HCT116 (cell line): ENCODE data around the gene NHSL2. TPM values are rescaled to one million over a fixed set of nuclear protein-coding genes. Genes with fewer than 3 reads are reported as not detected.

Experiments
- ATAC-seq: fragments of 200-7000 bp; cut with Tn5 transposase; 2 replicates; pipeline ENCODE4 v1.9.1; 2020; ENCODE audit warnings: mild to moderate bottlenecking, moderate library complexity
- BruUV-seq: library from RNA; stranded (reverse); fragments of 400-500 nt; replicated peaks from 2 replicates; lab custom pipeline; 2021; lab: Mats Ljungman, UMichigan
- CTCF ChIA-PET: fragments of 300-600 bp; sonication (Branson Sonifier 250); formaldehyde crosslinking; loops from one replicate; lab custom pipeline; 2021; ENCODE audit warnings: antibody characterized with exemption; lab: Charles Lee
- POLR2A ChIA-PET: fragments of 300-600, 350-600 bp; sonication (Branson Sonifier 250); formaldehyde crosslinking; loops from one replicate; lab custom pipeline; 2021; ENCODE audit warnings: antibody characterized with exemption; lab: Charles Lee
- RAD21 ChIA-PET, 2 experiments: fragments of 300-600 bp; sonication (Branson Sonifier 250); formaldehyde crosslinking; loops; one replicate each; lab custom pipeline; 2023; ENCODE audit warnings: low total read pairs in 2 of 2; ENCODE audit not compliant: uncharacterized antibody in 2 of 2, unreplicated experiment in 2 of 2, low non-redundant PET in 1 of 2; lab: Charles Lee
- DNase-seq: peaks from one replicate; pipeline ENCODE4 v3.0.0-alpha.2; 2010; ENCODE audit warnings: low read depth, low spot score
- H2AFZ ChIP-seq: fragments of 200-600 bp; shearing (Covaris generic), sonication (generic); 2 replicates; pipeline ENCODE4 v1.6.1; 2017; ENCODE audit warnings: low read depth, mixed run types, mixed read lengths, antibody characterized with exemption, low read length; ENCODE audit not compliant: poor library complexity, severe bottlenecking
- H3K27ac ChIP-seq: 2 replicates; pipeline ENCODE4 v1.5.1; 2012; ENCODE audit warnings: low read depth, low read length
- H3K27me3 ChIP-seq: fragments of 200-600 bp; sonication (generic); 2 replicates; pipeline ENCODE4 v1.6.1; 2016; ENCODE audit warnings: mixed run types, low read length, mixed read lengths; ENCODE audit not compliant: insufficient read depth
- H3K36me3 ChIP-seq, 2 experiments: fragments of 200-500 bp in 1 of 2; fragments of 200-600 bp in 1 of 2; sonication (Bioruptor generic) in 1 of 2; sonication (generic) in 1 of 2; 2 replicates each; pipeline versions ENCODE4 v1.5.1 to v1.6.1; 2014 to 2016; ENCODE audit warnings: low read length in 2 of 2, inconsistent platforms in 1 of 2, mixed read lengths in 1 of 2, mixed run types in 1 of 2; ENCODE audit not compliant: insufficient read depth in 2 of 2, control insufficient read depth in 1 of 2
- H3K4me1 ChIP-seq, 2 experiments: fragments of 200-600 bp in 1 of 2; sonication (generic) in 1 of 2; 2 replicates each; pipeline versions ENCODE4 v1.5.1 to v1.6.1; 2012 to 2017; ENCODE audit warnings: low read length in 2 of 2, inconsistent platforms in 1 of 2, mild to moderate bottlenecking in 1 of 2, mixed read lengths in 1 of 2, mixed run types in 1 of 2, moderate library complexity in 1 of 2; ENCODE audit not compliant: insufficient read depth in 2 of 2, control insufficient read depth in 1 of 2
- H3K4me2 ChIP-seq: fragments of 200-600 bp; sonication (generic); 2 replicates; pipeline ENCODE4 v1.6.1; 2017; ENCODE audit warnings: mixed run types, low read length, mixed read lengths
- H3K4me3 ChIP-seq, 2 experiments: fragments of 200-600 bp in 1 of 2; sonication (generic) in 1 of 2; replicated peaks in 1 of 2; 2 replicates each; pipeline ENCODE4 v1.5.1; 2011 to 2016; ENCODE audit warnings: low read length in 2 of 2, control low read depth in 1 of 2, low read depth in 1 of 2, mild to moderate bottlenecking in 1 of 2, mixed read lengths in 1 of 2, mixed run types in 1 of 2
- H3K79me2 ChIP-seq: fragments of 200-600 bp; sonication (generic); 2 replicates; pipeline ENCODE4 v1.6.1; 2017; ENCODE audit warnings: mild to moderate bottlenecking, mixed run types, low read length, moderate library complexity, mixed read lengths; ENCODE audit not compliant: insufficient read depth
- H3K9ac ChIP-seq: fragments of 200-600 bp; sonication (generic); 2 replicates; pipeline ENCODE4 v1.6.1; 2016; ENCODE audit warnings: low read length, mixed read lengths
- H3K9me2 ChIP-seq: fragments of 200-600 bp; sonication (generic), shearing (Covaris generic); 2 replicates; pipeline ENCODE4 v1.6.1; 2017; ENCODE audit warnings: mixed run types, mild to moderate bottlenecking, moderate library complexity; ENCODE audit not compliant: insufficient read depth
- H3K9me3 ChIP-seq, 2 experiments: fragments of 200-500 bp in 1 of 2; fragments of 200-600 bp in 1 of 2; sonication (Bioruptor generic) in 1 of 2; sonication (generic) in 1 of 2; 2 replicates each; pipeline ENCODE4 v1.6.1; 2014 to 2017; ENCODE audit warnings: low read length in 2 of 2, mixed read lengths in 2 of 2, inconsistent platforms in 1 of 2, low read depth in 1 of 2, mild to moderate bottlenecking in 1 of 2, mixed run types in 1 of 2, moderate library complexity in 1 of 2; ENCODE audit not compliant: control insufficient read depth in 1 of 2, insufficient read depth in 1 of 2
- H4K20me1 ChIP-seq: fragments of 200-600 bp; sonication (generic), shearing (Covaris generic); 2 replicates; pipeline ENCODE4 v1.6.1; 2017; ENCODE audit warnings: mixed run types, mild to moderate bottlenecking, moderate library complexity; ENCODE audit not compliant: insufficient read depth
- CBX3 ChIP-seq: IDR thresholded peaks from 2 replicates; pipeline ENCODE4 v1.6.1; 2012; ENCODE audit warnings: low read depth
- CTCF ChIP-seq, 3 experiments: fragments of 200-600 bp in 1 of 3; sonication (generic) in 1 of 3; IDR thresholded peaks in 2 of 3; conservative IDR thresholded peaks in 1 of 3; 2 replicates each; pipeline ENCODE4 v1.5.1; 2012 to 2017; ENCODE audit warnings: low read depth in 2 of 3, low read length in 2 of 3, antibody characterized with exemption in 1 of 3, borderline replicate concordance in 1 of 3, control low read depth in 1 of 3, mild to moderate bottlenecking in 1 of 3, mixed read lengths in 1 of 3, mixed run types in 1 of 3, moderate library complexity in 1 of 3; ENCODE audit not compliant: insufficient read depth in 1 of 3
- EGR1 ChIP-seq: IDR thresholded peaks from 2 replicates; pipeline ENCODE4 v1.6.1; 2012; ENCODE audit warnings: low read depth
- ELF1 ChIP-seq: IDR thresholded peaks from 2 replicates; pipeline ENCODE4 v1.6.1; 2012; ENCODE audit warnings: low read depth, borderline replicate concordance
- FOSL1 ChIP-seq: IDR thresholded peaks from 2 replicates; pipeline ENCODE4 v1.6.1; 2012; ENCODE audit warnings: low read depth
- MAX ChIP-seq: IDR thresholded peaks from 2 replicates; pipeline ENCODE4 v1.6.1; 2012
- POLR2A ChIP-seq: IDR thresholded peaks from 2 replicates; pipeline ENCODE4 v1.7.0; 2011; ENCODE audit warnings: borderline replicate concordance; ENCODE audit not compliant: insufficient read depth, insufficient read length; ENCODE audit errors: extremely low read depth
- POLR2AphosphoS5 ChIP-seq: IDR thresholded peaks from 2 replicates; pipeline ENCODE4 v1.6.1; 2011; ENCODE audit warnings: mild to moderate bottlenecking, low read depth, low read length, moderate library complexity
- REST ChIP-seq: IDR thresholded peaks from 2 replicates; pipeline ENCODE4 v1.6.1; 2012; ENCODE audit warnings: low read depth
- SP1 ChIP-seq: IDR thresholded peaks from 2 replicates; pipeline ENCODE4 v1.6.1; 2012; ENCODE audit warnings: low read depth
- SRF ChIP-seq: IDR thresholded peaks from 2 replicates; pipeline ENCODE4 v1.6.1; 2012; ENCODE audit warnings: low read depth
- TCF7L2 ChIP-seq: IDR thresholded peaks from 2 replicates; pipeline ENCODE4 v1.7.0; 2011; ENCODE audit warnings: borderline replicate concordance, inconsistent platforms; ENCODE audit not compliant: insufficient read depth, insufficient read length; ENCODE audit errors: extremely low read depth
- ZNF274 ChIP-seq: fragments of 200-500 bp; sonication (Bioruptor generic); IDR thresholded peaks from 2 replicates; pipeline ENCODE4 v1.6.1; 2014; ENCODE audit warnings: mild to moderate bottlenecking, low read depth, low read length, inconsistent platforms
- intact Hi-C: fragments of 100-400 bp; cut with micrococcal nuclease; formaldehyde crosslinking; loops from 2 replicates; pipeline ENCODE4 v1.10.0; 2022
- total RNA-seq: library from RNA; stranded (reverse); gene quantifications from one replicate; pipeline ENCODE4 v1.2.1, GENCODE V29; 2021; ENCODE audit not compliant: unreplicated experiment

The NHSL2 gene
- total RNA-seq, 1 experiment from 2014 or later = 0.22 TPM

GRCh38 chrX:72041871-72042851 lies 131.5 kb downstream of the NHSL2 start:
- no TSS peak for BruUV-seq
- no peaks in the 10 kb centered on the region for H3K4me1 ChIP-seq
- intact Hi-C loops = no loop called here

More at GRCh38 chrX:72041871-72042851, 131.5 kb downstream of the NHSL2 start:
- Histone ChIP-seq H3K79me2 (no peaks in the 10 kb centered on the region), H3K36me3 (no peaks in the 10 kb centered on the region), H3K9me2 (no peaks in the 10 kb centered on the region), H3K4me2 (no peak overlapping the region), H3K9ac (no peak overlapping the region), H4K20me1 (no peaks in the 10 kb centered on the region), H2AFZ (no peak overlapping the region), H3K9me3 (no peaks in the 10 kb centered on the region), H3K27ac (no peak overlapping the region), H3K27me3 (no peaks in the 10 kb centered on the region), H3K4me3 (no peak overlapping the region)
- ChIA-PET RAD21 (no interaction called here), POLR2A (no interaction called here), CTCF (no interaction called here)
- ATAC-seq = no peak
- no peak for DNase-seq
- TF ChIP-seq SP1 (no peak), ELF1 (no peak), EGR1 (no peak), ZNF274 (no peak), CTCF (IDR thresholded peaks at IDR 0.05 in 2 of 3, conservative IDR thresholded peaks at IDR 0.05 in 1 of 3; ENCODE audit: borderline replicate concordance in 1 of 3, insufficient read depth in 1 of 3, low read depth in 2 of 3, low read length in 2 of 3) (no peak), CBX3 (no peak), FOSL1 (no peak), SRF (no peak), POLR2A (no peak), REST (no peak), TCF7L2 (no peak), POLR2AphosphoS5 (no peak), MAX (no peak)
